AG20443 (cell line): Measurements from ENCODE around the gene CCDC194.

Experiments used
- DNase-seq: peaks from one replicate; pipeline ENCODE4 v3.0.0; 2012; ENCODE audit warnings: low spot score, mixed read lengths

The CCDC194 gene

GRCh38 chr19:17405250-17406045 lies 11.5 kb upstream of the CCDC194 start, which contains the start of gene BST2:
BST2 (minus strand) TSS chr19:17405630; CDS start chr19:17405575, 55 bp downstream.
- peak; percentile 64 for DNase-seq

- DNase-seq, result no peak
These were observed 10.7 kb upstream of the CCDC194 start for GRCh38 chr19:17404621-17405249.

DNA sequence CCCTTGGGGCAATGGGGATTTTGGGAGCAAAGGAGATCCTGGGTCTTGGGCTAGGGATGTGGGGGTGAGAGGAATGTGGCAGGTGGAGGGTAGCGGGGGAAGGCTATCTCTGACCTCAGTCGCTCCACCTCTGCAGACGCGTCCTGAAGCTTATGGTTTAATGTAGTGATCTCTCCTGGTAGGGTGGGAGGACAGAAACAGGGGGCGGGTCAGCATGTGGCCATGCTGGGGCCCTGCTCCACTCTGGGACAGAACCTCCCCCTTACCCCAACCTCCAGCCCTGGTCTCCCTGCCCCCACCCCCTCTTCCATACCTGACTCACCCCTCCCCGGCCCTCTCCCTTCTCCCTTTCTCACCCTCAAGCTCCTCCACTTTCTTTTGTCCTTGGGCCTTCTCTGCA lies 10.0 kb upstream of the CCDC194 start:
- DNase-seq, result no peak

GRCh38 chr19:17402982-17403855 lies 9.2 kb upstream of the CCDC194 start:
- peak; percentile 76 for DNase-seq

DNA sequence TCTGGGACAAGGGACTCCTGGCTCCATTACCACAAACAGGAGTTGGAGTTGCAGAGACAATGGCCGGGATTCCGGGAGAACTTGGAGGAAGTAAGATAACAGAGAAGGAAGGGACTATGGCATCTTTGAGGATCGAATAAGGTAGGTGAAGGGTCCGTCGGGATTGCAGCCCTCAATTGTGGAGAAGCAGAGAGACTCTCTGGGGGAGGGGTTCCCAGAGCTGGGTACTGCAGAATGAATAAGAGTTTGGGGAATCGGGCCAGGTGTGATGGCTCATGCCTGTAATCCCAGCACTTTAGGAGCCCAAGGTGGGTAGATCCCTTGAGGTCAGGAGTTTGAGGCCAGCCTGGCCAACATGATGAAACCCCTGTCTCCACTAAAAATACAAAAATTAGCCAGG lies 7.6 kb upstream of the CCDC194 start:
- DNase-seq, result no peak

- DNase-seq, result no peak
These were observed 5.0 kb upstream of the CCDC194 start for GRCh38 chr19:17398902-17399527.

GRCh38 chr19:17394891-17395415 lies 957 bp upstream of the CCDC194 start:
- peak; percentile 75 for DNase-seq

- no peak for DNase-seq
These were observed 994 bp downstream of the CCDC194 start for GRCh38 chr19:17393002-17393401.

GRCh38 chr19:17391371-17392151 lies 2.4 kb downstream of the CCDC194 start:
- no peak for DNase-seq

DNA sequence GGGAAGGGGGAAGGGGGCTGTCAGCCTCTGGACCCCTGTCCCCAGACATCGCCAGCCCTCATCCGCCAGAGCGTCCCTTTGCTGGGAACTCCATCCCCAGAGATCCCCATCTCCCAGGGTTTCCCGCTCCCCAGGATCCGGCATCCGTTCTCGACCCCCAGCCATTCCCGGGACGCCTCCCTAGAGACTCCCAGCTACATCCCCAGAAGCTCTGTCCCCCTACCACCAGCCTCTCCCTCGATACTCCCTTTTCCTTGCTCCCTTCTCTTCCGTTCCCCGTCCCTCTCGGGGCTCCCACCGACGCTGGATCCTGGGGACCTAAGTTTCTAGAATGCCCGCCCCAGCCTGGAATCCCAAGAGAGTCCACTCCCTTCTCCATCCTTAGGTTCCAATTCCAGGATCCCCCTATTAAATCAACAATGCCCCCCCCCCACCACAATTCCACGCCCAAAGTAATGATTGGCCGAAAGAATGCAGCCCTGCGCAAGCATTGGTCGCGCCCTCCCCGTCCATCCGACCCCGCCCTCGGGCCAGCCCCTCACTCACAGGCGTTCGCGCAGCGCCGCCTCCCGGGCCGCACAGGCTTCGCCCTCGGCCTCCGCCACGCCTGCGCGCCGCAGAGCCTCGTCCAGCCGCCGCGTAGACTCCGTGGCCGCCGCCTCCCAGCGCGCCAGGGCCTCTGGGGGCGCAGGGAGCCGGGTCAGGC lies 3.2 kb downstream of the CCDC194 start:
- DNase-seq, result peak; percentile 99

DNA sequence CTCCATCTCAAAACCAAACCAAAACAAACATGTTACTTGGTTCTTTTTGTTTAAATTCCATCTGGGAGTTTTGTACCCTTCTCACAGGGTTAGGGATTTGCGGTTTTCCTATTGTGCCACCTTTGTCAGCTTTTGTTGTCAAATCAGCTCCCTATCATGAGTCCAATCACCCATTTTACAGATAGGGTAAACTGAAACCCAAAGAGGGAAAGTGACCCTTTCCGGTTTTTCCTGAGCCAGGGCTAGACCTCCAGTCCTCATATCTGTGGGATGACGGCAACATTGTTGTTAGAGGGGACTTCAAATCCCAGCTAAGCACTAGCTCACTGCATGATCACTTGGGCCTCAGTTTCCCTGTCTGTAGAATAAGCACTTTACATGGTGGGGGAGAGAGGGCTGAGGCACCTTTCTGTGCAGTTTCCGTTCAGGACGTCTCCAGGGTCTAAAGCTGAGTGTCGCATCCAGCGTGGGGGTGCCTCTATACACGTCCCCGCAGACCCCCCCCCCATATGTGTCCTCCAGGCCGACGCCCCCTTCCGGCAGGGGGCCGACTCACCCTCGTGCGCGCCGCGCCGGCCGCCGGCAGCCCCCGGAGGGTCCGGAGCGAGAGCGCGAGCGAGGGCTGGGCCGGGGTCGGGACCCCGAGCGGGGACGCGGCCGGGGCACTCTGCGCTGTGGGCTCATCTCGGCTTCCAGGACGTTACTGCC lies 3.9 kb downstream of the CCDC194 start:
- no peak for DNase-seq

GRCh38 chr19:17389288-17389687 lies 4.7 kb downstream of the CCDC194 start:
- no peak for DNase-seq

- DNase-seq, result peak; percentile 83
These were observed 8.0 kb downstream of the CCDC194 start for GRCh38 chr19:17385878-17386611.

DNA sequence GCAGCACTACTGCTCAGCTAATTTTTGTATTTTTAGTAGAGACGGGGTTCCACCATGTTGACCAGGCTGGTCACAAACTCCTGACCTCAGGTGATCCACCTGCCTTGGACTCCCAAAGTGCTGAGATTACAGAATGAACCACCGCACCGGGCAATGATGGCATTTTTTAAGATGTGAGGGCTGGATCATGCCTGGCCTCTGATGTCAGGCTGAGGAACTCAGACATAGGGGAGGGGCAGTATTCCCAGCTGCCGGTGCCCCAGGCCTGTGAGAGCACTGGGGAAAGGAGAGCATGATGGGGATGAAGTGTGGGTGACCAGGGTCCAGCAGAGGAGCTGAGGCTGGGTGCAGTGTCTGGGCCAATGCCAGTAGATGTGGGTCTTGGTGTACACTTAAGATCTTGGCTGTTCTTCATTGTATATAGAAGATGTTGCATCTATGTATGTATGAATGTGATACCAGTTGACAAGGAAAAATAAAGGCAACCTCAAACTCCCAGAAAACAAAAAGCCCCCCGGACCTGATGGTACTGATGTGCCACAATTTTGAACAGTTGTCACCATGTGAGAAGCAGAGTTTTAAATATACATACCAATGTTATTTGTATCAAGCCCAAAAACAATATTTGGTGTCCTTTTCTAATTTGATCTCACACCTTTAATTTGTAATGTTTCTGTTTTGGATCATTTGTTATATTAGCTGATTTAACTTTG lies 13.4 kb downstream of the CCDC194 start:
- DNase-seq, result no peak

- DNase-seq, result no peak
These were observed 14.8 kb downstream of the CCDC194 start for GRCh38 chr19:17379221-17379631.

DNA sequence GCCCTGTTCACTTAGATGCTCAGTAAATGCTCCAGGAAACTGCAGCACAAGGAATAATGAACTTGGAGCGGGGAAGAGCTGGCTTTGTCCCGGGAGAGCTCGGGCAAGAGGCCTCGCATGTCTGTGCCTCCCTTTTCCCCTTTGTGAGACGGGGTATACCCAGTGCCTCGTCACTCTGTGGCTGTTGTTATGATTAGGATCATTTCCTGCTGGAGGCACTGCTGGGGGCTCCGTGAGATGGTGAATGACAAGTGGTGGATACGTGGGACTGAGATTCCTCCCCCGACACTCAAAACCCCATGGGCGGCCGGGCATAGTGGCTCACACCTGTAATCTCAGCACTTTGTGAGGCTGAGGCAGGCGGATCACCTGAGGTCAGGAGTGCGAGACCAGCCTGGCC lies 15.7 kb downstream of the CCDC194 start:
- DNase-seq, result no peak

DNA sequence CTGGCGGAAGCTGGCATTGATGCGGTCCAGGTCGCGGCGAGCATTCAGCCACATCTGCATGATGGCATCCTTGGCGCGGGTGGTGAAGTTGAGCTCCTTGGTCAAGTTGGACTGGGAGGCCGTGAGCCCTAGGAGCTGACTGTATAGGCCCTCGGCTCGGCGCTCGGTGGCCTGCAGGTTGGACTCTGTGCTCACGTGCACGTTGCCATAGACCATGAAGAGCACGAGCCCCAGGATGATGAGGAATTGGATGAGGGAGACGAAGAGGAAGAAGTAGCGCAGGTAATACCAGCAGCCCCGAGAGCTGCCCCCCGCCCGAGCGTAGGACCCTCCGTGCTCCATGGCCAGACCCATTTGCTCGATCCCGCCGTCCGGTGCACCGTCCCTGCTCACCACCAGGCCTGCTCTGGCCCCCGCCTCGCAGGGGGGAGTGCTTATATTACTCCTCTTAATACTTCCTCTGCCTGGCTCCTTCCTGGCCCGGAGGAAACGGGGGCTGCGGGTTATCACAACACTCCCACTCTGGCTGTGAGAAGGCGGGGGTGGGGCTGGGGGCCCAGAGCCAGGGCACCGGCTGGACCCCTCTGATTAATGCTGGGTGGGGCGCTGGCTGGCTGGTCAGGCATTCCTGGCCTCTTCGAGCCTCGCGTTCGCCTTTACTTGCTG lies 16.9 kb downstream of the CCDC194 start, which contains the start of gene PLVAP:
Gene PLVAP (minus strand): TSS at position 408 of the 666 bp plus-strand sequence. CDS start 54 bp downstream, at position 354.
- DNase-seq, result no peak
